ENCODE measurements around the gene PDE1C.
"Not testable (repeated sequence)": the region's sequence is repeated elsewhere in the genome, so short reads cannot be mapped to it uniquely, and the experiment has no call there.

PDE1C gene

GRCh38 chr7:31887006-31887405 is 183.2 kb downstream of the PDE1C start:
- DNase-seq = no peak

DNA sequence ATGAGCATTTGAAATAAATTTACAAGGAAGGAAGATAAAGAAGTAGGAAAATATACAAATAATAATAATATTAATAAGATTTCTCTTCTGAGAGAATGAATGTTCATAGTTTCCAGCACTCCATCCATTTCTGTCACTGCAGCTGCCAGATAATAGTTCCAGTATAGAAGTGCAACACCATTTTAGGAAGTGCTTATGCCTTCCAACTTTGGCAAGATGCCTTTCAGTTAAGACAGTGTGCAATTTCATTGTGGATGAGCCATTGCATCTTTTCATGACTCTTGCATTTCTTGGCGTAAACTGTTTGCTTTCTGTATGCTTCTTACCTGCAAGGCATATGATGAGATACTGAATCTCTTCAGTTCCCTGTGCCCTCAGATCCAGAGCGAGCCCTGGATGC is 185.0 kb downstream of the PDE1C start:
- no peak for DNase-seq

DNA sequence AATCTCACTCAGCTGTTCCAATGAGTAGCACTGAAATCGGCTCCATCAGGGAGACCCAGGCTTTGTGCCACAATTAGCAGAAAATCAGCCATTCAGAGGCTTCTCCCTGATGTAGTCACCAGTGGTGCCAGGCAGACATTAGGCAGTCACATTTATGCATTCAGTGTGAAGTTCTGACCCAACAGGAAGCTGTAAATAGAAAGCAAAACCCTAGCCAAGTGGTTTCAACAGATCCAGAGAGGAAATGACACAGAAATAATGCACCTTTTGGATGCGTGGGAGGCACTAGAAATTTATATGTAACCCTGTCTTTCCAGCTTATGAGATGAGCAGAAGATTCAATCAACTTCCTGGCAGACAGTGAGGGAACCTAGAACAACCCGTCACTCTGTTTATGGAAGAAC is 186.4 kb downstream of the PDE1C start:
- no peak for DNase-seq

DNA sequence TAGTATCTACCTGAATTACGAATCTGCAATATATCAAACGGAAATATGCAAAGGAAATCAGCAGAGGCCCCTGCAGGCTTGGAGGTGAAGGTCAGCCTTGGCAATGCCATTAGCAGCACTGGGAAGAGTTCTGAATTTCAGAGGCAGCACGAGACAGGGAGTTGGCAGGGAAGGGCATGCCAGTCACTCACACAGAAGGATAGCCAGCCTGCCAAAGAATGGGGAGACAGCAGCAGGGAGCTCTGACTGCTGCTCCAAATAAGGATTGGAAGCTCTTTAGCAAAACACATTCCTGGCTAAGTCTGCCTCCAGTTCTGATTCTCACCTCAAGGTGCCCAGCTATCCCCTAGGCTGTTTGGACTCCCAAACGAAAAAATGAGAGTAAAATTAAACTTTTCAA is 188.0 kb downstream of the PDE1C start:
- DNase-seq = no peak

DNA sequence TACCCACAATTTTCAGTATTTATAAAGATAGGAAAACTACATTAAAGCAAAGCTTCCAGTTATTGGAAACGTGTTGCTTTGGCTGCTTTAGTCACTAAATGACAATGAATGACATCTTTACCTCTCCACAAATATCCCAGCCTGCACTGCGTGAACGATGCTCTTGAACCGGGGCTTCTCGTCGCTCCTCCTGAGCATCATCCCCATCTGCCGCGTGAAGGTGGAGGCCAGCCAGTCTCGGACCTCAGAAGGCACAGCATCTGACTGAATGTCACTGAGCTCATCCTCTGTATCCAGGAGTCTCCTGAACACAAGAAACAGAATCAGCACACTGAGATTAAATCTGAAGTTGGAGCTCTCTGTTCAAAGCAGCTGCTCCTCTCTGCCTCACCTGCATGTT is 191.3 kb downstream of the PDE1C start:
- no peak for DNase-seq

- no peak for DNase-seq
Observed at GRCh38 chr7:31875424-31875823, 194.8 kb downstream of the PDE1C start.

GRCh38 chr7:31874631-31875386 is 195.4 kb downstream of the PDE1C start:
- no peak for DNase-seq

DNA sequence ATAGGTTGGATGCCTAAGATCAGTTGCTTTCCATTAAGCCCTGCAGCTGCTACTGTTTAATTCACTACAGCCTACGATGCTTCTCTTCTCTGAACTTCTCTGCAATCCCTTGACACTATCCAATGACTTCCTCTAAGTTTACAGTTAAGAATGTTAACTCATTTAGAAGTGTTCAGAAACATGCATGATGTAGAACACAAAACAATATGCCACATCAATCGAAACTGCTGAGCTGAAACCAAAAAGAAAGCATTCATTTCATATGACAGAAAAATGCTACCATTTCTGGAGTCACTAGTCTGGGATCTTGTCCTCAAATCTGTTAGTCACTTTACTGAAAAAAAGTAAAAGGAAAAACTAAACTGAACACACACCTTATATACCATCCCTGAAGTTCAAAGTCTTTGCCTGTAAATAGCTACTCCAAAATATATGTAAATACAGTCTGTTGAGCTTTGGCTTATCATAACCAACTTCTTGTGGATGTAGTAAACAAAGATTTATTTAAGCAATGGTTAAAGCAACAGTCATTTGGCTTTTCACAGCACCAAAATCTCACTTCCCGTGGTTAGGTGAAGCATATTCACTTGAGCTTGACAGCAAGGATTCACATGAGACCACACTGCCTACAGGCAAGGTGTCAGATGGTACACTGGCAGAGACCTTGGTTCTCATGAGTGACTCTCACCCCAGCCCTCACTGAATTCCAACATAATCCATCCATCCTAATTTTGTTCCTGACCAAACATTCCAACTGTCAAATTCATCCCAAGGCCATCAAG is 196.2 kb downstream of the PDE1C start:
- DNase-seq = no peak

GRCh38 chr7:31872545-31873370 is 197.4 kb downstream of the PDE1C start:
- no peak for DNase-seq

GRCh38 chr7:31864646-31865045 is 205.6 kb downstream of the PDE1C start:
- DNase-seq = no peak

GRCh38 chr7:31860925-31861324 is 209.3 kb downstream of the PDE1C start:
- no peak for DNase-seq

- no peak for DNase-seq
Observed at GRCh38 chr7:31858055-31858454, 212.2 kb downstream of the PDE1C start.

DNA sequence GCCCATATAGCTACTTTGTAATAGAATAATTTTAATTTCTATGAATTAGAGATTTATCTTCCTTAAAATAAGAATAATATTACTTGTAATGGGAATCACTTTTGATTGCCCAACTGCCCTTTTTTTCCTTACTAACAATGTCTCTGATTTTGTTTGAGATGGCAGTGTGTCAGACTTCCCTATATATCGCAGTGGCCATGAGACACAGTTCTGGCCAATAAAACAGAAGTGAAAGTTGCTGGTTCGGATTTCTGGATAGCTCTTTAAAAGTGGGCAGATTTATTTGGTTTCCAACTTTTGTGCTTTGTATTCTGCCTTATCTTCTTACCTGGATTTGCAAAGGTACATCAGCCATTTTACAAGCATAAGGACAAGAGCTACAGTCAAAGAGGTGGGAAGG is 213.0 kb downstream of the PDE1C start:
- no peak for DNase-seq

DNA sequence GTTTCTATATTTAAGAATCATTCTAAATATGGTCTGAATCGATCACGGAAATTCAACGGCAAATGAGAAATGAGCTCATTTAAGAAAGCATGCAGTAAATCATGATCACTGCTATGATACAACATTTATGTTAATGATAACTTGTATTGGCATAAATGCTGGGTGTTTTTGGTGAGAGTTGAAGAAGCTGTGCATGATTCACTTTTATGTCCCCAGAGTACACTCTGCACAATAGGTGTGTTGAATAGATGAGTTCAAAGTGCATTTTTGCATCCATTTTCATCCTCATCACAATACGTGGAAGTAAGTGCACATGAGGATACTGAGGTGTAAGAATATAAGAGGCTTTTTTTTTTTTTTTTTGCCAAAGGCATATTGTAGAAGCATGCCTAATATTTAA is 213.9 kb downstream of the PDE1C start:
- DNase-seq = no peak

GRCh38 chr7:31855530-31855929 is 214.7 kb downstream of the PDE1C start:
- DNase-seq = no peak

GRCh38 chr7:31853380-31853779 is 216.8 kb downstream of the PDE1C start:
- DNase-seq = no peak

GRCh38 chr7:31852462-31852861 is 217.7 kb downstream of the PDE1C start:
- DNase-seq = no peak

GRCh38 chr7:31851119-31851518 is 219.1 kb downstream of the PDE1C start:
- no peak for DNase-seq

DNA sequence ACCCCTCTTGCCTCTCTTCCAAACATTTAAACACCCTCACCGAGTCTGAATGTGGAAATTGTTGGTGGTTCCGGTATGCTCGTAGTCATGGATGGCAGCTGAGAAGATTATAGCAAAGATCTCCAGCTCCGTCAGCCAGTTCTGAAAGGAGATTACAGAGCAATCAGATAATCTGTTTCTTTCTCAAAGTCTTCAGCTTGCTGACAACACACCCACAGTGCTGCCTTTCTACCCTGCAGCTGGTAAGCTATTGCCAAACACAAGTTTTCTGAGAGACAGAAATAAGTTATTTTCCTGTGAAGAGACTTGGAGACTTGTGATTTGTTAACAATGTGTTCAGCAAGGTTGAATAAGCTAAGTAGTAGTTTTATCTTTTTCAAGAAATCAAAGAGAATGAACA is 219.6 kb downstream of the PDE1C start:
- DNase-seq = no peak

DNA sequence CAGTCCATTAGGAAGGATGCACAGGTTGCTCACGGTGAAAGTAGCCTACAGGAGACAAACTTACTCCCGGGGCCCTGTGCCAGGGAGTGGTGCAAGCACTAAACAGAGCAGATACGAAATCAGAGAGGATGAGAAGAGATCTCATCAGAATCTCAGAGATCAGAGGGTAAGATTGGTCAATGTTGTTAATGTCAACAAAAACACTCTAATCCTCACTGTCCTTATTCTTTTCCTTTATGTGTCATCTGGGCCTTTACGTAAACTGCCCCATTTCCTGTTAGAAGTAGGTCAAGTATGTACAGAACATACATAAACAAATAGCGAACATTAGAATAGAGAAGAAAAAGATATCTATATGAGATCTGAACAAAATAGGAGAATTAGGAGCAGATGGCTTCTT is 220.1 kb downstream of the PDE1C start:
- DNase-seq = no peak

DNA sequence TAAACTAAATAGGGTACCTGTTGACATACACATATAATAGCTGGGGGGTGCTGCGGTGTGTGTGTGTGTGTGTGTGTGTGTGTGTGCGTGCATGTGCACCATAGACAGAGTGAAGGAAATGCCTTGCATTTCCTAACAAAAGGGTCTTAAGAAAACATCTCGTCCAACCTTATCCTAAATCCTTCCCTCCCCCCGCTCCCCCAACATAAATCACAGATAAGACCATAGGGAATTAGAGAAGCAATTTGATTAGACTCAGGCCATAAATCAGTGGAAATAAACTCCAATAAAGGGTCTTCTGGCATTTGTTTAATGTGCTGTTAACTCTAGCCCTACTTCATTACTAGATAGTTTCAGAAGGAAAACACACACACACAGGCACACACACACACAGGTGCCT is 234.7 kb downstream of the PDE1C start:
- DNase-seq = no peak

DNA sequence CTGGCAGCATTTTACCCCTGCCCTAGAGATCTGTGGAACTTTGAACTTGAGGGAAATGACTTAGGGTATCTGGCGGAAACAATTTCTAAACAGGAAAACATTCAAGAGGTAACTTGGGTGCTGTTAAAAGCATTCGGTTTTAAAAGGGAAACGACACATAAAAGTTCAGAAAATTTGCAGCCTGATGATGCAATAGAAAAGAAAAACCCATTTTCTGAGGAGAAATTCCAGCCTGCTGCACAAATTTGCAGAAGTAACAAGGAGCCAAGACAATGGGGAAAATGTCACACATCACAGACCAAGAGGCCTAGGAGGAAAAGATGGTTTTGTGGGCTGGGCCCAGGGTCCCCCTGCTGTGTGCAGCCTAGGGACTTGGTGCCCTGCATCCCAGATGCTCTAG is 236.6 kb downstream of the PDE1C start:
- not testable (repeated sequence) for DNase-seq

DNA sequence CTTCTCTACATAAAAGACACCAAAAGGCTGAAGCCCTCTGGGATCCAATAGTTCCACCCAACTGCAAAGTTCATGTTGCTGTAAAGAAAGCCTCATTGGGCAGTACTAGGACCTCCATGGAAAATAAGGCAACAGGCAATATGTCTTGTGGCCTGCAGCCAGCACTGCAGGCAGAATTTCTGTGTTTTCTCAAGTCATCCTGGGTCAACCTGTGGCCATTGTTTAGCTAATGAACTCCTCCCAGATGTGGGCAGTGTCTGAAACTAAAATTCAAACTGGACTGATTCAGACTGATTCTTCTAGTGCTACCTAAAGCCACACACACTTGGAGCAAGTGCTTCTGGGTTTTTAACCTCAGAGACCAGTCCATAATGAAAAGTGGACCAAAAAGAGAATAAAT is 241.7 kb downstream of the PDE1C start:
- DNase-seq = no peak

- DNase-seq = no peak
Observed at GRCh38 chr7:31825576-31825975, 244.6 kb downstream of the PDE1C start.

All from DMS79 treated with DMSO at 0.1 percent for 48 hours (cell line).